Ishikawa (cell line): Measurements from ENCODE around the gene ZKSCAN3.

Source experiments
- CEBPB ChIP-seq: IDR thresholded peaks from 2 replicates; pipeline ENCODE4 v1.6.1; 2012
- CREB1 ChIP-seq: IDR thresholded peaks from 2 replicates; pipeline ENCODE4 v1.6.1; 2012; ENCODE audit warnings: low read depth
- EGR1 ChIP-seq: IDR thresholded peaks from 2 replicates; pipeline ENCODE4 v1.6.1; 2012
- EP300 ChIP-seq: IDR thresholded peaks from 2 replicates; pipeline ENCODE4 v1.6.1; 2012; ENCODE audit warnings: borderline replicate concordance
- FOXM1 ChIP-seq: IDR thresholded peaks from 2 replicates; pipeline ENCODE4 v1.6.1; 2012; ENCODE audit warnings: low read depth, borderline replicate concordance
- NFIC ChIP-seq: IDR thresholded peaks from 2 replicates; pipeline ENCODE4 v1.6.1; 2012
- RAD21 ChIP-seq: IDR thresholded peaks from 2 replicates; pipeline ENCODE4 v1.6.1; 2012; ENCODE audit warnings: low read depth
- TAF1 ChIP-seq: IDR thresholded peaks from 2 replicates; pipeline ENCODE4 v1.6.1; 2012; ENCODE audit warnings: low read depth, mild to moderate bottlenecking
- TCF12 ChIP-seq: IDR thresholded peaks from 2 replicates; pipeline ENCODE4 v1.6.1; 2012; ENCODE audit warnings: low read depth
- TEAD4 ChIP-seq: IDR thresholded peaks from 2 replicates; pipeline ENCODE4 v1.6.1; 2012
- YY1 ChIP-seq: IDR thresholded peaks from 2 replicates; pipeline ENCODE4 v1.6.1; 2012; ENCODE audit warnings: low read depth
- ZBTB7A ChIP-seq: IDR thresholded peaks from 2 replicates; pipeline ENCODE4 v1.6.1; 2012; ENCODE audit warnings: low read depth
- TF ChIP-seq, protein P1 (sequence below): IDR thresholded peaks from 2 replicates; pipeline ENCODE4 v1.6.1; 2012; ENCODE audit warnings: low read depth, mild to moderate bottlenecking
- TF ChIP-seq, protein P2 (sequence below): IDR thresholded peaks from 2 replicates; pipeline ENCODE4 v1.6.1; 2012
- TF ChIP-seq, protein P3 (sequence below): IDR thresholded peaks from 2 replicates; pipeline ENCODE4 v1.6.1; 2012

ZKSCAN3 gene

DNA sequence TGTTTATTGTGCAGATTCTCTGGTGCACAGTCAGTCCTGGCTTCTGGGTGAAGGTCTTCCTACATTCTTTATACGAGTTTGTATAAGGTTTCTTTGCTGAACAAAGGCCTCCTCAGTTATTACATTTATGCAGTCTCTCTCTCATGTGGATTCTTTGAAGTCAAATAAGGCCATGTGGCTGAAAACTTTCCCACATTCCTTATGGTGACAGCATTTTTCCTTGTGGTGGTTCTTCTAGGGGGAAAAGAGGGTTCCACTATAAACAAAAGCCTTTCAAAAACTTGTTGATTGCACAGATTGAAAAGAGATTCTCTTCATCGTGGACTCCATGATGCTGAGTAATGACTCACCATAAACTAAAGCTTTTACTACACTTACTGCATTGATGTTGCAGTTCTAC is 30.6 kb downstream of the ZKSCAN3 start:
- no peak for TF ChIP-seq TEAD4

DNA sequence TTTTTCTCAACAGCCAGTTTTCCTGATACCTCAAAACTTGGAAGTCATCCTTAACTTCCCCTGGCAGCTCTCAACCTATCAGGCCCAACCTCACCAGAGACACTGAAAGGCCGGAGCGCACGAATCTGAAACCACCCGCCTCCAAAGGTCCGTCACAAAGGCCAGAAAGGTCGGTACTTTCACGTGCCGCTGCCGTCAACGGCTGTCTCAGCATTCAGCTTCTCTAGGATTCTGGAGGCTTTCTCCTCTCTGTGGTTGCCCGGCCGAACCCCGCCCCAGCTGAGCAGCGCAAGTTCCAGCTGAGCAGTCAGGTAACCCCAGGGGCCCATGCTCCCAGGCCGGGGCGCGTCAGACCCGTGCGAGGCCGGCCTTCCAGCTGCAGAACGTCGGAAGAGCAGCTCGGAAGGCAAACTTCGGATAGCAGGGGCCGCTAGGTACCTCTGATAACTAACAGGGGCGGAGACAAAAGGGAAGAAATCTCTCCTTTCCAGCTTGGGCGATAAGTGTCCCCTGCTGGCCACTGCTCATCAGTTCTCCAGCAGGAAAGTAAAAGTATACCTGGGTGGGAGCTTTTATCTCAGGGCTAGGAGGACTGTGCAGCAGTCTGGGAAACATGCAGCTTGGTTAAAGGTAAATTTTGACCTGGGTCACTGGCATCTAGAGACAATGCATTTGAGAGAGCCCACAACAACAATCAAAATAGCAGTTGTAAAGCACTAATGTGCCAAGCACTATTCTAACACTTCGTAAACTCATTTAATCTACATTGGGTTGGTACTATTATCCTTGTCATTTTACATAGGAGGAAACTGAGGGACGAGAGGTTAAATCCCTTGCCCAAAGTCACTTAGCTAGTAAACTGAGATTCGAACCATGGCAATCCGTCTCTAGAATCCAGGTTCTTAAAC is 33.7 kb downstream of the ZKSCAN3 start:
- TF ChIP-seq, protein P1, sequence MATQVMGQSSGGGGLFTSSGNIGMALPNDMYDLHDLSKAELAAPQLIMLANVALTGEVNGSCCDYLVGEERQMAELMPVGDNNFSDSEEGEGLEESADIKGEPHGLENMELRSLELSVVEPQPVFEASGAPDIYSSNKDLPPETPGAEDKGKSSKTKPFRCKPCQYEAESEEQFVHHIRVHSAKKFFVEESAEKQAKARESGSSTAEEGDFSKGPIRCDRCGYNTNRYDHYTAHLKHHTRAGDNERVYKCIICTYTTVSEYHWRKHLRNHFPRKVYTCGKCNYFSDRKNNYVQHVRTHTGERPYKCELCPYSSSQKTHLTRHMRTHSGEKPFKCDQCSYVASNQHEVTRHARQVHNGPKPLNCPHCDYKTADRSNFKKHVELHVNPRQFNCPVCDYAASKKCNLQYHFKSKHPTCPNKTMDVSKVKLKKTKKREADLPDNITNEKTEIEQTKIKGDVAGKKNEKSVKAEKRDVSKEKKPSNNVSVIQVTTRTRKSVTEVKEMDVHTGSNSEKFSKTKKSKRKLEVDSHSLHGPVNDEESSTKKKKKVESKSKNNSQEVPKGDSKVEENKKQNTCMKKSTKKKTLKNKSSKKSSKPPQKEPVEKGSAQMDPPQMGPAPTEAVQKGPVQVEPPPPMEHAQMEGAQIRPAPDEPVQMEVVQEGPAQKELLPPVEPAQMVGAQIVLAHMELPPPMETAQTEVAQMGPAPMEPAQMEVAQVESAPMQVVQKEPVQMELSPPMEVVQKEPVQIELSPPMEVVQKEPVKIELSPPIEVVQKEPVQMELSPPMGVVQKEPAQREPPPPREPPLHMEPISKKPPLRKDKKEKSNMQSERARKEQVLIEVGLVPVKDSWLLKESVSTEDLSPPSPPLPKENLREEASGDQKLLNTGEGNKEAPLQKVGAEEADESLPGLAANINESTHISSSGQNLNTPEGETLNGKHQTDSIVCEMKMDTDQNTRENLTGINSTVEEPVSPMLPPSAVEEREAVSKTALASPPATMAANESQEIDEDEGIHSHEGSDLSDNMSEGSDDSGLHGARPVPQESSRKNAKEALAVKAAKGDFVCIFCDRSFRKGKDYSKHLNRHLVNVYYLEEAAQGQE = no peak
- TF ChIP-seq ZBTB7A = no peak
- no peak for TF ChIP-seq NFIC
- TF ChIP-seq CEBPB = no peak
- TF ChIP-seq, protein P2, sequence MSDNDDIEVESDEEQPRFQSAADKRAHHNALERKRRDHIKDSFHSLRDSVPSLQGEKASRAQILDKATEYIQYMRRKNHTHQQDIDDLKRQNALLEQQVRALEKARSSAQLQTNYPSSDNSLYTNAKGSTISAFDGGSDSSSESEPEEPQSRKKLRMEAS = peak; percentile 99
- peak; percentile 62; the same call in 1 of the 2 replicates for TF ChIP-seq TAF1
- no peak for TF ChIP-seq YY1
- no peak for TF ChIP-seq EGR1
- TF ChIP-seq, protein P3, sequence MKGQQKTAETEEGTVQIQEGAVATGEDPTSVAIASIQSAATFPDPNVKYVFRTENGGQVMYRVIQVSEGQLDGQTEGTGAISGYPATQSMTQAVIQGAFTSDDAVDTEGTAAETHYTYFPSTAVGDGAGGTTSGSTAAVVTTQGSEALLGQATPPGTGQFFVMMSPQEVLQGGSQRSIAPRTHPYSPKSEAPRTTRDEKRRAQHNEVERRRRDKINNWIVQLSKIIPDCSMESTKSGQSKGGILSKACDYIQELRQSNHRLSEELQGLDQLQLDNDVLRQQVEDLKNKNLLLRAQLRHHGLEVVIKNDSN = peak; percentile 78
- TF ChIP-seq RAD21 = peak; percentile 30
- peak; percentile 49 for TF ChIP-seq TCF12
- peak; percentile 20; the same call in 1 of the 2 replicates for TF ChIP-seq TEAD4
- TF ChIP-seq CREB1 = 0 out of 2 replicates have a peak, but pooled peaks have one; percentile 18
- TF ChIP-seq FOXM1 = no peak
- TF ChIP-seq EP300 = no peak

DNA sequence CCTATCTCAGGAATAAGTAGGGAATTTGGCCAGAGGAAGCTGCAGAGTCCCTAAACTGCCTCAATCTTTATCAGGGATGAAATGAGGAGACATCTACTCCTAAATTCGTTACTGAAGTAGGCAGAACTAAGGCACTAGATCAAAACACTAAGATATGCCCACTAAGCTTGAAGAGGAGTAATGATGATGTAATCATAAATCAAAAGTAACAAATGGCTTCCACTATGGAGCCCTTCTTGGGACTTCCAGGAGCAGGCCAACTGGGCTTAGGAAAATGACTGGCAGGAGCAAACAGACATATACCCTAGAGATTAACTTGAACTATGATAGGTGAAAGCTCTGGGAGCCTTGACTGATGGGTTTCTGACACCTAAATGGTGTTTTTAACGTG is 34.4 kb downstream of the ZKSCAN3 start:
- no peak for TF ChIP-seq ZBTB7A
- TF ChIP-seq TEAD4 = no peak
- TF ChIP-seq CREB1 = no peak
- no peak for TF ChIP-seq FOXM1
- no peak for TF ChIP-seq TAF1
- TF ChIP-seq, protein P2 = no peak
- TF ChIP-seq EGR1 = no peak
- TF ChIP-seq NFIC = no peak
- no peak for TF ChIP-seq RAD21
- TF ChIP-seq, protein P3 = no peak
- TF ChIP-seq YY1 = no peak
- TF ChIP-seq, protein P1 = no peak
- no peak for TF ChIP-seq TCF12
- TF ChIP-seq CEBPB = no peak
- TF ChIP-seq EP300 = no peak

DNA sequence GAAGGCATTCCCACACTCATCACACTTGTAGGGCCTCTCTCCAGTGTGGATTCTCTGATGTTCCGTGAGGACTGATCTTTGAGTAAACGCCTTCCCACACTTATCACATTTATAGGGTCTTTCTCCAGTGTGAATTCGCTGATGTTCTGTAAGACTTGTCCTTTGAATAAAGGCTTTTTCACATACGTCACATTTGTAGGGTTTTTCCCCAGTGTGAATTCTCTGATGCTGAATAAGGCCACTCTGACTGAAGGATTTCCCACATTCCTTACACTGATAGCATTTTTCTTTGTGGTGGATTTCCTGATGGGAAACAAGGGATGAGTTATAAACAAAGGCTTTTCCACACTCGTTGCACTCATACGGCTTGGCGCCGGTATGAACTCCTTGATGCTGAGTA is 40.9 kb downstream of the ZKSCAN3 start:
- TF ChIP-seq EP300 = no peak
- no peak for TF ChIP-seq CREB1
- TF ChIP-seq YY1 = no peak
- TF ChIP-seq ZBTB7A = no peak
- TF ChIP-seq CEBPB = no peak
- TF ChIP-seq, protein P3 = no peak
- TF ChIP-seq, protein P1 = no peak
- no peak for TF ChIP-seq TEAD4
- TF ChIP-seq TAF1 = no peak
- TF ChIP-seq RAD21 = no peak
- no peak for TF ChIP-seq TCF12
- TF ChIP-seq NFIC = no peak
- TF ChIP-seq, protein P2 = no peak
- TF ChIP-seq EGR1 = no peak
- no peak for TF ChIP-seq FOXM1
